ENCODE results near the gene ZMYND15. TPM values are rescaled to one million over a fixed set of nuclear protein-coding genes. Genes with fewer than 3 reads are reported as not detected.

Gene ZMYND15
- total and polyA plus RNA-seq, 2 experiments from 2014 or later: 2.9 to 4.1 TPM

DNA sequence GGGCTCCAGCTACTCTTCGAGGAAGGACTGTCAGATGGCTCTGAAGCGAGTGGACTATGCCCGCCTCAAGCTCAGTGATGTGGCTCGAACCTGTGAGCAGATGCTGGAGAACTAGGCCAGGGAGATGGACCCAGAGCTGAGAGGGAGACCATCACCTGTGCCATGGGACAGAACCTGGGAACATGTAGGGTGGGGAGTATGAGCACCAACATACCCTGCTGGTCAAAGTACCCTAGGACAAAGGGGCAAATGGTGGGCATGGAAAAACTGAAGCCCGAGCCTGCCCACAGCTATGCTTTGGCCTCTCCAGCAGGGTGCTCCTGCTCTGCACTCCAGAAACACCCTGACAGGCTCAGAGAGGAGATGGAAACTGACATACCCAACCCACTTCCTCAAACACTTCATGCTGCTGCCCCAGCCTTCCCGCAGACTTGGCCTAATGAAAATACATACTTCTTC, 6.5 kb upstream of the ZMYND15 start:
- no peak for TF ChIP-seq EZH2phosphoT487 (IDR thresholded peaks at IDR 0.05; ENCODE audit: low read depth, severe bottlenecking, unreplicated experiment)
- no peak for TF ChIP-seq EZH2 (IDR thresholded peaks at IDR 0.05; ENCODE audit: borderline replicate concordance)
- TF ChIP-seq, protein P1, sequence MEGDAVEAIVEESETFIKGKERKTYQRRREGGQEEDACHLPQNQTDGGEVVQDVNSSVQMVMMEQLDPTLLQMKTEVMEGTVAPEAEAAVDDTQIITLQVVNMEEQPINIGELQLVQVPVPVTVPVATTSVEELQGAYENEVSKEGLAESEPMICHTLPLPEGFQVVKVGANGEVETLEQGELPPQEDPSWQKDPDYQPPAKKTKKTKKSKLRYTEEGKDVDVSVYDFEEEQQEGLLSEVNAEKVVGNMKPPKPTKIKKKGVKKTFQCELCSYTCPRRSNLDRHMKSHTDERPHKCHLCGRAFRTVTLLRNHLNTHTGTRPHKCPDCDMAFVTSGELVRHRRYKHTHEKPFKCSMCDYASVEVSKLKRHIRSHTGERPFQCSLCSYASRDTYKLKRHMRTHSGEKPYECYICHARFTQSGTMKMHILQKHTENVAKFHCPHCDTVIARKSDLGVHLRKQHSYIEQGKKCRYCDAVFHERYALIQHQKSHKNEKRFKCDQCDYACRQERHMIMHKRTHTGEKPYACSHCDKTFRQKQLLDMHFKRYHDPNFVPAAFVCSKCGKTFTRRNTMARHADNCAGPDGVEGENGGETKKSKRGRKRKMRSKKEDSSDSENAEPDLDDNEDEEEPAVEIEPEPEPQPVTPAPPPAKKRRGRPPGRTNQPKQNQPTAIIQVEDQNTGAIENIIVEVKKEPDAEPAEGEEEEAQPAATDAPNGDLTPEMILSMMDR (IDR thresholded peaks at IDR 0.05; ENCODE audit: poor library complexity): no peak
- Histone ChIP-seq H3K79me2 (peaks cover 5% of the 10 kb centered on the region), H3K27me3 (peaks cover 3% of the 10 kb centered on the region), H3K4me2 (no peak overlapping the region), H3K9me2 (replicated peaks; ENCODE audit: insufficient read depth) (no peaks in the 10 kb centered on the region), H3K27ac (no peak overlapping the region), H3K4me1 (ENCODE audit: insufficient read depth) (peaks cover 3% of the 10 kb centered on the region), H3K9me3 (ENCODE audit: low read depth) (no peaks in the 10 kb centered on the region), H2AFZ (no peak overlapping the region), H3K4me3 (no peak overlapping the region), H3K36me3 (replicated peaks; ENCODE audit: insufficient read depth, low read depth) (no peaks in the 10 kb centered on the region), H4K20me1 (ENCODE audit: insufficient read depth, poor library complexity, severe bottlenecking) (no peaks in the 10 kb centered on the region)
- peak; percentile 17 for DNase-seq (ENCODE audit: low spot score)
- 91% methylated on average over 6 of the region's 6 CpGs for WGBS (ENCODE audit: low lambda C conversion rate, missing lambda C conversion rate)

DNA sequence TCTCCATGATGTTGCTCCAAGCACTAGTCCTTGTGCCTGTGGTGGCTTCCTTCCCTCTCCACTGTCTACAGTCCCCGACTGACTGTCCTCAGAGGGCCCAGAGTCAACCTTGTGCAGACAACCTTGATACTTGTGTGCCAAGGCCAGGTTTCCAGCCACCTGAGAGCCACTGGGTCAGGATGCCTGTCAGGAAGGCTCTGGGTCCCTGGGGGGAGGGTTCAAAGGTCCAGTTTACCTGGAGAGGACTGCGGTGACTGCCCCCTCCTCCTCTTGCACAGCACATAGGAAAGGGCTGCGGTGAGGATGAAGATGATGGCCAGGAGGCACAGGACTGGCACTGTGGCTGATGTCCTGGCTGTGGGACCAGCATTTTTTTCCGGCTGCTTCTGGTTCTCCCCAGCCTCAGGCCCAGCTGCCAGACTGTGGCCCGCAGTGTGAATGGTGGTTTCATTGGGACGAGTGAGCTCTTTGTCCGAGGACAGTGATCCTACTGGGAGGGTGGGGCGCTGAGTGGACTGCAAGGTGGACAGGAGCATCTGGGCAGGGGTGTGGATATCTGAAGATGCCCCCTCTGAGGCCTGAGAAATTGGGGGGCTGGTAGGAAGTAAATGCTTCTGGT, 4.7 kb upstream of the ZMYND15 start:
- WGBS (ENCODE audit: low lambda C conversion rate, missing lambda C conversion rate): 82% methylated on average over 8 of the region's 8 CpGs
- no peak overlapping the region for H3K27ac ChIP-seq
- H3K4me1 ChIP-seq (ENCODE audit: insufficient read depth): peaks cover 5% of the 10 kb centered on the region
- H3K36me3 ChIP-seq (replicated peaks; ENCODE audit: insufficient read depth, low read depth): no peaks in the 10 kb centered on the region
- no peak overlapping the region for H3K4me2 ChIP-seq
- TF ChIP-seq, protein P1 (IDR thresholded peaks at IDR 0.05; ENCODE audit: poor library complexity): no peak
- TF ChIP-seq EZH2phosphoT487 (IDR thresholded peaks at IDR 0.05; ENCODE audit: low read depth, severe bottlenecking, unreplicated experiment) (no peak), EZH2 (IDR thresholded peaks at IDR 0.05; ENCODE audit: borderline replicate concordance) (no peak)
- no peak overlapping the region for H3K4me3 ChIP-seq
- H3K27me3 ChIP-seq: peaks cover 4% of the 10 kb centered on the region
- H3K79me2 ChIP-seq: peaks cover 5% of the 10 kb centered on the region
- H4K20me1 ChIP-seq (ENCODE audit: insufficient read depth, poor library complexity, severe bottlenecking): no peaks in the 10 kb centered on the region
- peak; percentile 16 for DNase-seq (ENCODE audit: low spot score)
- no peaks in the 10 kb centered on the region for H3K9me2 ChIP-seq (replicated peaks; ENCODE audit: insufficient read depth)
- H3K9me3 ChIP-seq (ENCODE audit: low read depth): no peaks in the 10 kb centered on the region
- no peak overlapping the region for H2AFZ ChIP-seq

DNA sequence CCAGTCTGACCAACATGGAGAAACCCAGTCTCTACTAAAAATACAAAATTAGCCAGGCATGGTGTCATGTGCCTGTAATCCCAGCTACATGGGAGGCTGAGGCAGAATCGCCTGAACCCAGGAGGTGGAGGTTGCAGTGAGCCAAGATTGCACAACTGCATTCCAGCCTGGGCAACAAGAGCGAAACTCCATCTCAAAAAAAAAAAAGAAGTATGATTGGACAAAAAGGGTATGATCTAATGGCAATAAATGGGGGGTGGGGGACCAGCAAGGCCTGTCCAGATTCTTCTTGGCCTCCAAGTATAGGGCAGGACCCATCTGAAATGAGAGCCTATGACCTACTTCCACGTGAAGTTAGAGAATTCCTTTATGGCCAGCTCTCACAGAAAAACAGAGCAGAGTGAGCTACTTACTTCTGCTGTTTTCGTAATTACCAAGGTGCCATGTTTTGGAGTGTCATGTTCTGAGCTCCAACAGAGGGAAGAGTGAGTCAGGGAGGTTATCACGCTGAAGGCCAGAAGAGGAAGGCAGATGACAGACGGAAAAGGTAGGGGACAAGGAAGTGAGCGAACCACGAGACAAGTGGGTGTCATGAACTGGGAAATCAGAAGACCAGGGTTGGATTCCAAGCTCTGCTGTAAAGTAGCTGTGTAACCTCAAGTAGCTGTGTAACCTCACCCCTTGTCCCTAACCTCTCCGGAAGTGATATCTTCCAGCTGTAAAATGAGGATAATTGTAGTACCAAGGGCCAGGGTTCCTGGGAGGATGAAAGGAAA, 3.6 kb upstream of the ZMYND15 start:
- no peaks in the 10 kb centered on the region for H4K20me1 ChIP-seq (ENCODE audit: insufficient read depth, poor library complexity, severe bottlenecking)
- H3K36me3 ChIP-seq (replicated peaks; ENCODE audit: insufficient read depth, low read depth): no peaks in the 10 kb centered on the region
- TF ChIP-seq EZH2 (IDR thresholded peaks at IDR 0.05; ENCODE audit: borderline replicate concordance): no peak
- TF ChIP-seq, protein P1 (IDR thresholded peaks at IDR 0.05; ENCODE audit: poor library complexity): no peak
- no peak for TF ChIP-seq EZH2phosphoT487 (IDR thresholded peaks at IDR 0.05; ENCODE audit: low read depth, severe bottlenecking, unreplicated experiment)
- DNase-seq (ENCODE audit: low spot score): no peak
- no peak overlapping the region for H2AFZ ChIP-seq
- H3K4me3 ChIP-seq: no peak overlapping the region
- peaks cover 5% of the 10 kb centered on the region for H3K4me1 ChIP-seq (ENCODE audit: insufficient read depth)
- H3K9me2 ChIP-seq (replicated peaks; ENCODE audit: insufficient read depth): no peaks in the 10 kb centered on the region
- peaks cover 12% of the 10 kb centered on the region for H3K27me3 ChIP-seq
- H3K4me2 ChIP-seq: no peak overlapping the region
- no peaks in the 10 kb centered on the region for H3K9me3 ChIP-seq (ENCODE audit: low read depth)
- WGBS (ENCODE audit: low lambda C conversion rate, missing lambda C conversion rate): 69% methylated on average over 9 of the region's 9 CpGs
- H3K27ac ChIP-seq: peak overlapping the region; percentile 49
- peaks cover 5% of the 10 kb centered on the region for H3K79me2 ChIP-seq

All from hepatocyte (in vitro differentiated cells).